ENCODE data around the gene PDCD7.

Gene PDCD7

DNA sequence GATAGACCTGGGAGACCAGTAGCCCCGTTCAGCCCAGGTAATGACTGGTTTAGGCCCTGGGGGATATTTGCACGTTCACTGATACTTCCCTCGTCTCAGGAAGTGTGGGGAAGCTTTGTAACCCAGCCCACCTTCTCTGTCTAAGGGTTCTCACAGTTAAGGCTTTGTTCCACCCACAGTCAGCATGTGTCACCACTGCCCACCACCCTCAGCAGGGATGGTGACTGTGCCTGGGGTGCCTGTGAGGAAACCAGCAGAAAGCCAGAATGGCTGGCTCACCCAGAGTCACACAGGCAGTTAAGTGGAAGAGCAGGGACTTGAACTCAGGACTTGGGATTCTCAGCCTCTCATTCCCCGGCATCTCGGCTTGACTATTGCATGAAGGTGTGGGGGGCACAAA lies 51.9 kb downstream of the PDCD7 start:
- Histone ChIP-seq H3K9ac (ENCODE audit: low read depth, low read length, poor library complexity, severe bottlenecking) (peak overlapping the region; percentile 48), H2AFZ (ENCODE audit: low read length) (no peak overlapping the region), H3K4me2 (ENCODE audit: low read depth, low read length, poor library complexity, severe bottlenecking) (peak overlapping the region; percentile 42), H3K36me3 (ENCODE audit: insufficient read depth, low read length) (no peaks in the 10 kb centered on the region), H3F3A (ENCODE audit: low read depth) (no peaks in the 10 kb centered on the region), H3K9me2 (replicated peaks; ENCODE audit: low read depth, low read length) (no peaks in the 10 kb centered on the region), H3K79me2 (ENCODE audit: insufficient read depth, low read length) (no peaks in the 10 kb centered on the region), H4K20me1 (ENCODE audit: insufficient read depth, low read length, poor library complexity, severe bottlenecking) (no peaks in the 10 kb centered on the region), H3K4me1 (ENCODE audit: insufficient read depth, low read length, poor library complexity, severe bottlenecking) (peaks cover 24% of the 10 kb centered on the region), H3K27me3 (ENCODE audit: insufficient read depth, low read length, poor library complexity, severe bottlenecking) (no peaks in the 10 kb centered on the region), H3K4me3 (ENCODE audit: low read length, poor library complexity, severe bottlenecking) (no peak overlapping the region), H3K9me3 (ENCODE audit: insufficient read depth, low read depth, low read length) (no peaks in the 10 kb centered on the region)
- TF ChIP-seq, protein P1, sequence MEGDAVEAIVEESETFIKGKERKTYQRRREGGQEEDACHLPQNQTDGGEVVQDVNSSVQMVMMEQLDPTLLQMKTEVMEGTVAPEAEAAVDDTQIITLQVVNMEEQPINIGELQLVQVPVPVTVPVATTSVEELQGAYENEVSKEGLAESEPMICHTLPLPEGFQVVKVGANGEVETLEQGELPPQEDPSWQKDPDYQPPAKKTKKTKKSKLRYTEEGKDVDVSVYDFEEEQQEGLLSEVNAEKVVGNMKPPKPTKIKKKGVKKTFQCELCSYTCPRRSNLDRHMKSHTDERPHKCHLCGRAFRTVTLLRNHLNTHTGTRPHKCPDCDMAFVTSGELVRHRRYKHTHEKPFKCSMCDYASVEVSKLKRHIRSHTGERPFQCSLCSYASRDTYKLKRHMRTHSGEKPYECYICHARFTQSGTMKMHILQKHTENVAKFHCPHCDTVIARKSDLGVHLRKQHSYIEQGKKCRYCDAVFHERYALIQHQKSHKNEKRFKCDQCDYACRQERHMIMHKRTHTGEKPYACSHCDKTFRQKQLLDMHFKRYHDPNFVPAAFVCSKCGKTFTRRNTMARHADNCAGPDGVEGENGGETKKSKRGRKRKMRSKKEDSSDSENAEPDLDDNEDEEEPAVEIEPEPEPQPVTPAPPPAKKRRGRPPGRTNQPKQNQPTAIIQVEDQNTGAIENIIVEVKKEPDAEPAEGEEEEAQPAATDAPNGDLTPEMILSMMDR (conservative IDR thresholded peaks at IDR 0.05; ENCODE audit: low read length), result no peak
- no peak for TF ChIP-seq EZH2phosphoT487 (IDR thresholded peaks at IDR 0.05; ENCODE audit: borderline replicate concordance)

DNA sequence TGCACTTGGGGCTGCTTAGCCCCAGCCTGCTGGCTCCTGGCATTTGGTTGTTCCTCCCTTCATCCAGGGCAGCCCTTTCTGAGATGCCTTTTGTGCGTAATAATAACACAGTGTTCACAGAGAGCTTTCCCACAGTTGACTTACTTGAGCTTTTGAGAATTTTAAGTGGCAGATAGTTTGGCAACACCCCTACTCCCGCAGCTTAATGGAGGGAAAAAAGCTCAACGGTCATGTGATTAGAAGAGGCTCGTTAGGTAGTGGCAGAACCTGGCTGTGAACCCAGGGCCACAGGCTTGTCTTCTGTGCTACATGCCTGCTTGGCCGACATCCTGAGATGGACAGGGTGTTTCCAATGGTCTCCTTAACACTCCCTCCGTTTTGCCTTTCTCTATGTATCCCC lies 52.3 kb downstream of the PDCD7 start:
- Histone ChIP-seq H2AFZ (ENCODE audit: low read length) (no peak overlapping the region), H3K4me3 (ENCODE audit: low read length, poor library complexity, severe bottlenecking) (no peak overlapping the region), H3K9me2 (replicated peaks; ENCODE audit: low read depth, low read length) (no peaks in the 10 kb centered on the region), H3K79me2 (ENCODE audit: insufficient read depth, low read length) (no peaks in the 10 kb centered on the region), H3K9ac (ENCODE audit: low read depth, low read length, poor library complexity, severe bottlenecking) (peak overlapping the region; percentile 48), H4K20me1 (ENCODE audit: insufficient read depth, low read length, poor library complexity, severe bottlenecking) (no peaks in the 10 kb centered on the region), H3K27me3 (ENCODE audit: insufficient read depth, low read length, poor library complexity, severe bottlenecking) (no peaks in the 10 kb centered on the region), H3K4me2 (ENCODE audit: low read depth, low read length, poor library complexity, severe bottlenecking) (peak overlapping the region; percentile 42), H3F3A (ENCODE audit: low read depth) (no peaks in the 10 kb centered on the region), H3K36me3 (ENCODE audit: insufficient read depth, low read length) (no peaks in the 10 kb centered on the region), H3K4me1 (ENCODE audit: insufficient read depth, low read length, poor library complexity, severe bottlenecking) (peaks cover 29% of the 10 kb centered on the region), H3K9me3 (ENCODE audit: insufficient read depth, low read depth, low read length) (no peaks in the 10 kb centered on the region)
- TF ChIP-seq, protein P1 (conservative IDR thresholded peaks at IDR 0.05; ENCODE audit: low read length), result no peak
- TF ChIP-seq EZH2phosphoT487 (IDR thresholded peaks at IDR 0.05; ENCODE audit: borderline replicate concordance), result no peak

DNA sequence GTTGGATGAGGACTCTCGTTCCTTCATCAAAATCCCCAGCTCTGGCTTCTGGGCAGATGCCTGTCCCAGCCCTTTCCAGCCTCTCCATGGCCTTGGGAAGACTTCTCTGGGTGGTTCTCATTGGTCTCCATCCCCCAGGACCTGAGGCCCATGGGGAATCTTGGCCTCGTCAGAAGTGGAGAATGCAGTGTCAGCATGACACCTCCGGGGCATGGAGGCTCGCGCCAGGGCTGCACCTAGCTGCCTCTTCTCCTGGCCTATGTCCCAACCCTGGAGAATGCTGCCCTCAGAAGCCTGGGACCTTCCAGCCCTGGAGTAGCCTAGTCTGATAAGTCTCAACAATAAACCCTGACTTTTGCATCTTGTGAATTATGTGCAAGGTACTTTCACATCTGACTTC lies 54.0 kb downstream of the PDCD7 start:
- no peaks in the 10 kb centered on the region for H3K36me3 ChIP-seq (ENCODE audit: insufficient read depth, low read length)
- no peak overlapping the region for H3K4me3 ChIP-seq (ENCODE audit: low read length, poor library complexity, severe bottlenecking)
- no peaks in the 10 kb centered on the region for H3K79me2 ChIP-seq (ENCODE audit: insufficient read depth, low read length)
- no peaks in the 10 kb centered on the region for H3K9me3 ChIP-seq (ENCODE audit: insufficient read depth, low read depth, low read length)
- no peak overlapping the region for H3K4me2 ChIP-seq (ENCODE audit: low read depth, low read length, poor library complexity, severe bottlenecking)
- H2AFZ ChIP-seq (ENCODE audit: low read length), result no peak overlapping the region
- H4K20me1 ChIP-seq (ENCODE audit: insufficient read depth, low read length, poor library complexity, severe bottlenecking), result no peaks in the 10 kb centered on the region
- H3K27me3 ChIP-seq (ENCODE audit: insufficient read depth, low read length, poor library complexity, severe bottlenecking), result no peaks in the 10 kb centered on the region
- H3K4me1 ChIP-seq (ENCODE audit: insufficient read depth, low read length, poor library complexity, severe bottlenecking), result peaks cover 32% of the 10 kb centered on the region
- TF ChIP-seq EZH2phosphoT487 (IDR thresholded peaks at IDR 0.05; ENCODE audit: borderline replicate concordance), result no peak
- TF ChIP-seq, protein P1 (conservative IDR thresholded peaks at IDR 0.05; ENCODE audit: low read length), result no peak
- H3F3A ChIP-seq (ENCODE audit: low read depth), result no peaks in the 10 kb centered on the region
- no peak overlapping the region for H3K9ac ChIP-seq (ENCODE audit: low read depth, low read length, poor library complexity, severe bottlenecking)
- H3K9me2 ChIP-seq (replicated peaks; ENCODE audit: low read depth, low read length), result no peaks in the 10 kb centered on the region

Measured in Loucy (cell line).